HG02885 (cell line): ENCODE results near the gene ABCA2.

Experiments used
- ATAC-seq: cut with Tn5 transposase; IDR thresholded peaks from one replicate; pipeline ENCODE4 v1.9.1; 2021; ENCODE audit warnings: mild to moderate bottlenecking; ENCODE audit not compliant: unreplicated experiment, poor library complexity

The ABCA2 gene

GRCh38 chr9:137027369-137028262, at the start of gene ABCA2:
Gene ABCA2 (minus strand): TSS chr9:137028237. CDS start chr9:137028140, 97 bp downstream.
- ATAC-seq: no peak

DNA sequence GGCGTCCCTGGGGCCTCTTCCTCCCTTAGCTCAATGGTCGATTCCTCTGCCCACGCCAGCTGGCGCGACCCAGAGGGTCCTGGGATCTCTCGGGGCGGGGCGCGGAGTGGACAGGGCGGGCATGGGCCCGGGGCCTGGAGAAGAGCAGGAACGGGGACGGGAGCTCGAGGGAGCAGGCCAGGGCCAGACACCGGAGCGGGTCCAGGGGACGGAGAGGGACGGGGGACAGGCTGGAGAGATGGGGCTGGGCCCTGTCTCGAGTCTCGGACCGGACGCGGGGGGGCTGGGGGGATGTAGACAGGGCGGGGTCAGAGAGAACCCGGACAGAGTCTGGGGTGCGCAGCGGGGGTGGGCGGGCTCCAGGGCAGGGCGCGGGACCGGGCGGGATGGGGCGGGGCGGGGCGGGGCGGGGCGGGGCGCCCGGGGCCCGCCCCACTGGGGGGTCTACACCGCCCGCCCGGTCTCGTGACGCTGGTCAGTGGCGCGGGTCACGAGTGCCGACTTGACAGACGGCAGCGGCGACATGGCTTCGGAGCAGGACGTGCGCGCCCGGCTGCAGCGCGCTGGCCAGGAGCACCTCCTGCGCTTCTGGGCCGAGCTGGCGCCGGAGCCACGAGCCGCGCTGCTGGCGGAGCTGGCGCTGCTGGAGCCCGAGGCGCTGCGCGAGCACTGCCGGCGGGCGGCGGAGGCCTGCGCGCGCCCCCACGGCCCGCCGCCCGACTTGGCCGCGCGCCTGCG, 49.1 kb upstream of the ABCA2 start, which contains the start of gene UAP1L1:
TSS of gene UAP1L1 (plus strand) at position 508 of the 738 bp plus-strand sequence. CDS start at position 524, 16 bp downstream.
- peak; percentile 65 for ATAC-seq

DNA sequence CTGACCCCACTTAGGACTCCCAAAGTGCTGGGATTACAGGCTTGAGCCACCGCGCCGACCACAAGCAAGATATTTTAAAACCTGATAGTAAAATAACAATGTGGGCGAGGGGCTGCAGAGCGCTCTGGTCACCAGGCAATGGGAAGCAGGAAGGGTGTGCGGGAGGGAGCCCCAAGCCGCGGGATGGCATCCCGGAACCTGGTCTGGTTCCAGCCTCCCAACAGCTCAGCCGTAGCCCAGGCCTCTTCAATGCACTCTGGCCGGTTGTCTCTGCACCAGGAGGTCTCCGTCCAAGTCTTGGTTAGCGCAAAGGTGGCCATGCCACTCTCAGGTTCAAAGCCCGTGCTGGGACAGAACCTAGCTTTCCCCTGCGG, 48.6 kb upstream of the ABCA2 start:
- ATAC-seq: peak; percentile 1

DNA sequence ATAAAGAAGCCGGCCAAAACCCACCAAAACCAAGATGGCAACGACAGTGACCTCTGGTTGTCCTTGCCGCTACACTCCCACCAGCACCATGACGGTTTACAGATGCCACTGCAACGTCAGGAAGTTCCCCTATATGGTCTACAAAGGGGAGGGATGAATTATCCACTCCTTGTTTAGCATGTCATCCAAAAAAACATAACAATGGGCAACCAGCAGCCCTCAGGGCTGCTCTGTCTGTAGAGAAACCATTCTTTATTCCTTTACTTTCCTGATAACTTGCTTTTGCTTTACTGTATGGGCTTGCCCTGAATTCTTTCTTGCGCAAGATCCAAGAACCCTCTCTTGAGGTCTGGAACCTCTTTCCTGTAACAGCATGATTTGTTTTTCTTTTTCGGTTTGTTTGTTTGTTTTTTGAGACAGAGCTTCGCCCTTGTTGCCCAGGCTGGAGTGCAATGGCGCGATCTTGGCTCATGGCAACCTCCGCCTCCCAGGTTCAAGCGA, 47.3 kb upstream of the ABCA2 start:
- ATAC-seq: no peak

DNA sequence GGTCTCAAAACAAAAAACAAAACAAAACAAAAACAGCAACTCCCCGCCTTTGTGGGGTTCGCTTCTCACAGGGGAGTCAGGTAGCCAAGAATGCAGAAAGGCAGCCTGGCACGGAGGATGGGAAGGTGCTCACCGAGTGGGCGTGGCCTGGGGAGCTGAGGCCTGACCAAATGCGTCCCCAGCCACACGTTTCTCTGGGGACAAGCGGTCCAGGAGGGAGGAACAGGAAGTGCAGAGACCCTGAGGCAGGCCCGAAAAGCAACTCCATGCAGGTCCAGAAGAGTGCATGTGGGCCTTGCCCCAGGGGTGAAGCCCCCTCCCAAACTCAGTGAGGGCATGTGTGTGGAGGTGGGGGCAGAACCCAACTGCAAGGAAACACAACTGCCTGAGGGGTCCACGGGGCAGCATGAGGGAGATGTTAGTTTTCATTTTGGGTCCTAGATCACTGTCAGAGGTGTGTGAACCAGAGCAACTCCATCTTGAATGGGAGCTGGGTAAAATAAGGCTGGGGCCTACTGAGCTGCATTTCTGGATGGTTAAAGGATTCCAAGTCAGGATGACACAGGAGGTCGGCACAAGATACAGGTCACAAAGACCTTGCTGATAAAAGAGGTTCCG, 46.7 kb upstream of the ABCA2 start:
- ATAC-seq: no peak

DNA sequence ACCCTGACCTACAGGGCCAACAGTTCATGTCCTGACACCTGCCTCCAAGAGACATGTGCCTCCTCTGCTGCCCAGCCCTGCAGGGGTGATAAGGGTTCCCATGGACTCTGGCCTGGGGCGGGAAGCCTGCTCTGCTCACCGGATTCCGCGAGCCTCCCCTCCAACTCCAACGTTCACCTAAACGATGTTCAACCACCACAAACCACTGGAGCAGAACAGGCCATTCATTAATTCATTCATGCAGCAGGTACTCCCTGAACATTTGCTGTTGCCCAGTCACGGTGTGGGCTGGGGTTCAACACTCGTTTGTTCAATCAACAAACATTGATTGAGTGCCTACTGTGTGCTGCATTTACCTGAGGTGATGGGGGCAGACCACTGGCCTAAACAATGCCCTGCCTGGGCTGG, 46.0 kb upstream of the ABCA2 start:
- no peak for ATAC-seq

GRCh38 chr9:137071282-137071681, 43.2 kb upstream of the ABCA2 start:
- no peak for ATAC-seq

GRCh38 chr9:137070906-137071275, 42.9 kb upstream of the ABCA2 start:
- ATAC-seq: no peak

GRCh38 chr9:137070201-137070905, 42.3 kb upstream of the ABCA2 start, which contains the start of gene SAPCD2:
Gene SAPCD2 (minus strand): TSS chr9:137070557. CDS start chr9:137070460, 97 bp downstream.
- ATAC-seq: peak; percentile 75

GRCh38 chr9:137069508-137070091, 41.6 kb upstream of the ABCA2 start:
- peak; percentile 13 for ATAC-seq

DNA sequence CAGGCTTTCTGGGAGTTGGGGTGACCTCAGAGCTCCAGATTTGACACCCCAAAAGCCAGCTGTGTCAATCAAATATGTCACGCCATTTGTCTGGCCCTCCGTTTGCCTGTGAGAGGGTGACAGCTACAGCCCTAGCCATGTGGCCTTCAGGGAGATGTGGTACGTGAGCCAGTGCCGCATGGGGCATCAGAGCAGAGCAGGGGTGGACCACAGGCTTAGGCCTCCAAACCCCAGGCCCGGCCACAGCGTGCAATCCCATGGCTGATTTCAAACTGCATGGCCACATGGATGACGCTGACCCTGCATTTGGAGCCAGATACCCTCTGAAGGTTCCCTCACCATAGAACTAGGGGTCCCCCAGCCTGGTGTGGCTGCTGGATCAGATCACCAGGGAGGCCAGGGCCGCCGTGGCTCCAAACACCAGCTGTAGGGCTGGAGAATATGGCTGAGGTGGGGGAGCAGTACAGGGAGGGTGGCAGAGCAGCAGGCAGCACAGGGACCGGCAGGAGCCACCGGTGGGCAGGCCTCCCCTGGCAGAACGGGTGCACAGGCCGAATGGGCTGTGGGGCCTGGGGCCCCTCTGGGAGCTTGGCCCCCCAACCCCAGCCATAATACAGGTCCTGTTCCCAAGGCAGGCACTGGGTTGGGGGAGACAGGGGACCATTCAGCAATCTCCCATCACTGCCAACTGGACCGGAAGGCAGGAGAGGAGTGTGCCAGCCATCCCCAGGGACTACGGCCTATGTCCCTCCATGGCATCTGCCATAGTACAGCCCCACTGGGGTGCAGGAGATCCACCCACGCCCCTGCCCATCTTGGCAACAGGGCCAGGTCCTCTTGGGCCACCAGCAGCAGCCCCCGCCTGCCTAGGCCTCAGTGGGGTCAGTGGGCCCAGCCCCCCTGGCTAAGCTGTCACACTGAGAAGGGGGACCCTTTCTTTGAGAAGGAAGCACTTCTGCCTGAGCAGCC, 40.8 kb upstream of the ABCA2 start:
- no peak for ATAC-seq

- no peak for ATAC-seq
These were observed 40.0 kb upstream of the ABCA2 start for GRCh38 chr9:137067860-137068538.

DNA sequence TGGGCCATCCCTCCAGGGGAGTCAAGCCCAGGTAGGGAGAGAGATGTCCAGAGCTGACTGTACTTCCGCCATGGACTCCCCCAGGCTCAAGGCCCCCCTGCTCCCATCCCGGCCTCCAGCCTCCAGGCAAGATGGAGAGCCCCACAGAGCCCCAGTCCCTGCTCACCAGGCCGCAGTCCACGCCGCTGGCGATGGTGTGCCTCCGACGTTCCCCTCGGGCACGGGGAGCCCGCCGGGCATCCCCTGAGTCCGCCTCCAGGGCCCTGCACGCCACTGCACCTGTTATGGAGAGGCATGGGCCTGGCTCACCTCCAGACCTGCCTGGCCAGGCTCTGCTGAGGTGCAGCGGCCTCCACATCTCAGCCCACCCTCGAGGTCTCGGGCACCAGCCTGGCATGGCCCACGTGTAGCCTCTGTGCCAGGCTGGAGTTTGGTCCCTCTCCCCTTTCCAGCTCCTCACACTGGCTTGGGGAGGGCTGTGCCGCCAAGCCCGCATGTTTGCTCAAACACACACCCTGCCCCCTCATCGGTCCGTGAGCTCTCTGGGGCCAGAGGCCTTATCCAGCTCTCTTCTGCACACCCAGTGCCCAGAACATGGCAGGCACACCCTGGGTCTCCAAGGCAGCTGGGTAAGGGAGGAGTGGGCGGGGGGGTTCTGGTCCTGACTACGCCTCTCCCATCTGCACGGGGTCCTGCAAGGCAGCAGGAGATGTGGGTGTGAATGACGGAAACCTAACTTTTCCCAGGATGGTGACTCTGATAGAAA, 38.2 kb upstream of the ABCA2 start:
- ATAC-seq: no peak

DNA sequence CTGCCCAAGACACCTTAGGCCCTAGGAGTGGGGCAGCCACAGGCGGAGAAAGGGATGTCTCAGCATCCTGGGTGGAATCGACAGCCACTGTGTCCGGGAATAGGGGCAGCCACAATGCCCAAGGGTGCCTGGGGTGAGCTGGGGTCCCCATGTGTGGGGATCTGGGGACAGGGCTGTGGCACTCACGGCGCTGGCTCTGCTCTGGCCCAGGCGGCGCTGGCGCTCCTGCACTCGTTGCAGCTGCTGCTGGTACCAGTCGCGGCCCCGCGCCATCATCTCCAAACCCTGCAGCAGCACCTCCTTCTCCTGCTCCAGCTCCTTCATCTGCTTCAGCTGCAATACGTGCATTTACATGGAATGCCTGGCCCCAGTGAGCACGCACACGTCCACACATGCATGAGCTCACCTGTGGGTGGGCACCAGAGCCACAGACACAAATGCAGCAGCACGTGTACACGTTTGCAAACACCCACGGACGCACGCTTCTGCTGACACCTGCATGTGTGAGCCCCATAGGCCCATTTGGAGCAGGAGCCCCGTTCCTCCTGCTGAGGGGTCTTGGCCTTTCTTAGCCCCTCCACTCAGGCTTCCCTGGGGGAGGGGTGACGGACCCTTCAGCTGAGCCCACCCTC, 37.4 kb upstream of the ABCA2 start:
- no peak for ATAC-seq

DNA sequence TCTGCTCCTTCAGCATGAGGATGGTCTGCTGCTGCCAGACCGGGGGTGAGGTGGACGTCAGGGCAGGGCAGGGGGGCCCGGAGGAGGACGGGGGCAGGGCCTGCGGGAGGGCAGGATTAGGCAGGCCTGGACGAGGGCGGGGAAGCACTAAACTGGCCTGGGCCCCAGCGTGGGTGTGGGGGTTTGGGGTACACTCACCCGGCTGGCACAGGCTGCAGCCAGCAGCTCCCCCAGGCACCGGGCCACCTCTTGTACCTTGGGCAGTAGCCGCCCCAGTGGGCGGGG, 36.8 kb upstream of the ABCA2 start:
- ATAC-seq: no peak

DNA sequence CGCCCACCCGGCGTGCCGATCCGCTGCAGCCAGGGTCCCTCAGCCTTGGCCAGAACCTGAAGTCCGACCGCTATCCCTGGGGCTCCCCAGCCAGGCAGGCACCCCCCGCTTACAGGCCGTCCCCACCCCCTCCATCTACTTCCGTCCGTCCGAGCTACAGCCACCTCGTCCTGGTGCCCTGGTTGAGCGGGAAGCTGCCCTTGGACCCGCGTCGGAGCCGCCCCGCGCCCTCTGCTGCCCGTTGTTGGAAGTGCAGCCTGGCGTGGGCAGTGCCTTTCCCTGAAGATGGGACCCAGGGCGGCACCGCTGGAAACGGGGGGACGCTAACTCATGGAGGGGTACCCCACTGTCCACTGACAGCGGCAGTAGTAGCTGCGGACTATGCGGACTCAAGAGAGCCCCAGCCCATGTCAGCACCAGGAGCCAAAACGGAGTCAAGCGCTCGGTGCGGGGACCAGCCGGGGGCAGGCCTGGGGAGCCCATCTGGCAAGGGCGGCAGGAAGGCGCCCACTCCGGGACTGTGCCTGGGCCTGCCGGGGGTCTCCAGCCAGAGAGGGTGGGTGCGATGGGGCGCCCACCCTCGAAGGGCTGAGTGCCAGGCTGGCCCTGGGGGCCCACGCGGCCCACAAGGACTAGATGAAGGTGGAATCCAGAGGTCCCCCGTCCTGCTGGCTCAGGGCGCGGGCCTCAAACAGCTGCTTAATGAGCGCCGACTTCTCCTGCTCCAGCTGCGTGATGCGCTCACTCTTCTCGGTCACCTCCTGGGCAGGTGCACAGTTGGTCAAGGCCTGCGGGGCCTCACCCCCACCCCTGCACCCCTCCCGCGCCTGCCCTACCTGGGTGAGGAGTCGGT, 36.2 kb upstream of the ABCA2 start:
- no peak for ATAC-seq
